Mesenchymal stem cell (in vitro differentiated cells and primary cell): ENCODE data around the gene ARFGAP1.

Experiments used
- DNase-seq: peaks from one replicate; pipeline ENCODE4 v3.0.0-alpha.2; 2013
- H2AFZ ChIP-seq: one replicate; pipeline ENCODE4 v1.6.1; 2013; ENCODE audit warnings: low read depth, mild to moderate bottlenecking, control low read depth, inconsistent platforms, low read length, moderate library complexity
- H2AK5ac ChIP-seq: 2 replicates; pipeline ENCODE4 v1.6.1; 2013; ENCODE audit warnings: low read length, moderate library complexity, mild to moderate bottlenecking, inconsistent platforms; ENCODE audit not compliant: severe bottlenecking
- H2BK120ac ChIP-seq: one replicate; pipeline ENCODE4 v1.6.1; 2013; ENCODE audit warnings: low read depth, mild to moderate bottlenecking, inconsistent platforms, low read length, moderate library complexity
- H2BK12ac ChIP-seq, 2 experiments: one replicate each; pipeline ENCODE4 v1.6.1; 2013; ENCODE audit warnings: inconsistent platforms in 2 of 2, low read length in 2 of 2, mild to moderate bottlenecking in 2 of 2, moderate library complexity in 2 of 2, control low read depth in 1 of 2
- H2BK15ac ChIP-seq: one replicate; pipeline ENCODE4 v1.6.1; 2013; ENCODE audit warnings: mild to moderate bottlenecking, low read depth, inconsistent platforms; ENCODE audit not compliant: poor library complexity, severe bottlenecking
- H2BK5ac ChIP-seq: 2 replicates; pipeline ENCODE4 v1.6.1; 2013; ENCODE audit warnings: low read depth, mild to moderate bottlenecking, low read length, control low read depth, inconsistent platforms; ENCODE audit not compliant: poor library complexity, severe bottlenecking
- H3K14ac ChIP-seq, 2 experiments: one replicate each; pipeline ENCODE4 v1.6.1; 2013; ENCODE audit warnings: inconsistent platforms in 2 of 2, low read length in 2 of 2, control low read depth in 1 of 2, mild to moderate bottlenecking in 1 of 2, moderate library complexity in 1 of 2
- H3K18ac ChIP-seq, 2 experiments: one replicate each; pipeline ENCODE4 v1.6.1; 2013; ENCODE audit warnings: inconsistent platforms in 2 of 2, low read length in 2 of 2, control low read depth in 1 of 2, low read depth in 1 of 2, mild to moderate bottlenecking in 1 of 2
- H3K23ac ChIP-seq, 2 experiments: one replicate each; pipeline ENCODE4 v1.6.1; 2013; ENCODE audit warnings: inconsistent platforms in 2 of 2, low read length in 2 of 2, mild to moderate bottlenecking in 2 of 2, moderate library complexity in 2 of 2, control low read depth in 1 of 2
- H3K27ac ChIP-seq: 2 replicates; pipeline ENCODE4 v1.5.1; 2013; ENCODE audit warnings: mild to moderate bottlenecking, moderate library complexity, low read length, control low read depth, inconsistent platforms; ENCODE audit not compliant: poor library complexity, severe bottlenecking
- H3K27me3 ChIP-seq, 2 experiments: 2 replicates each; pipeline versions ENCODE4 v1.6.1 to v1.7.0; 2013; ENCODE audit warnings: low read length in 2 of 2, mild to moderate bottlenecking in 2 of 2, moderate library complexity in 2 of 2, control low read depth in 1 of 2, inconsistent platforms in 1 of 2; ENCODE audit not compliant: control insufficient read depth in 1 of 2, insufficient read depth in 1 of 2
- H3K36me3 ChIP-seq, 2 experiments: 2 replicates each; pipeline versions ENCODE4 v1.6.1 to v1.7.0; 2013; ENCODE audit warnings: low read length in 2 of 2, control low read depth in 1 of 2, inconsistent platforms in 1 of 2, low read depth in 1 of 2, mild to moderate bottlenecking in 1 of 2; ENCODE audit not compliant: insufficient read depth in 2 of 2, control insufficient read depth in 1 of 2
- H3K4ac ChIP-seq, 2 experiments: one replicate each; pipeline ENCODE4 v1.6.1; 2013; ENCODE audit warnings: inconsistent platforms in 2 of 2, low read length in 2 of 2, mild to moderate bottlenecking in 2 of 2, moderate library complexity in 2 of 2, control low read depth in 1 of 2, low read depth in 1 of 2
- H3K4me1 ChIP-seq: 2 replicates; pipeline ENCODE4 v1.6.1; 2013; ENCODE audit warnings: low read depth, low read length, control low read depth; ENCODE audit not compliant: control insufficient read depth, insufficient read depth
- H3K4me2 ChIP-seq: 2 replicates; pipeline ENCODE4 v1.6.1; 2013; ENCODE audit warnings: low read length, mild to moderate bottlenecking, inconsistent platforms; ENCODE audit not compliant: poor library complexity, severe bottlenecking
- H3K4me3 ChIP-seq, 2 experiments: 2 replicates each; pipeline versions ENCODE4 v1.5.1 to v1.7.0; 2013; ENCODE audit warnings: low read length in 2 of 2, mild to moderate bottlenecking in 2 of 2, control low read depth in 1 of 2, low read depth in 1 of 2; ENCODE audit not compliant: insufficient read depth in 1 of 2
- H3K79me1 ChIP-seq: replicated peaks from 2 replicates; pipeline ENCODE4 v1.6.1; 2013; ENCODE audit warnings: mild to moderate bottlenecking, control low read depth, low read length, inconsistent platforms; ENCODE audit not compliant: poor library complexity, severe bottlenecking
- H3K9ac ChIP-seq: 2 replicates; pipeline ENCODE4 v1.7.0; 2013; ENCODE audit warnings: mild to moderate bottlenecking, low read length, moderate library complexity
- H3K9me3 ChIP-seq: 2 replicates; pipeline ENCODE4 v1.7.0; 2013; ENCODE audit warnings: mild to moderate bottlenecking, low read length; ENCODE audit not compliant: control insufficient read depth
- H4K8ac ChIP-seq: one replicate; pipeline ENCODE4 v1.6.1; 2013; ENCODE audit warnings: inconsistent platforms, mild to moderate bottlenecking, low read length, moderate library complexity
- H4K91ac ChIP-seq: one replicate; pipeline ENCODE4 v1.6.1; 2013; ENCODE audit warnings: mild to moderate bottlenecking, low read length, inconsistent platforms
- WGBS: methylation state at CpG from one replicate; pipeline ENCODE4 v1.1.7; 2013; ENCODE audit warnings: mixed read lengths; 5-methylcytosine and 5-hydroxymethylcytosine counted together

Gene ARFGAP1

DNA sequence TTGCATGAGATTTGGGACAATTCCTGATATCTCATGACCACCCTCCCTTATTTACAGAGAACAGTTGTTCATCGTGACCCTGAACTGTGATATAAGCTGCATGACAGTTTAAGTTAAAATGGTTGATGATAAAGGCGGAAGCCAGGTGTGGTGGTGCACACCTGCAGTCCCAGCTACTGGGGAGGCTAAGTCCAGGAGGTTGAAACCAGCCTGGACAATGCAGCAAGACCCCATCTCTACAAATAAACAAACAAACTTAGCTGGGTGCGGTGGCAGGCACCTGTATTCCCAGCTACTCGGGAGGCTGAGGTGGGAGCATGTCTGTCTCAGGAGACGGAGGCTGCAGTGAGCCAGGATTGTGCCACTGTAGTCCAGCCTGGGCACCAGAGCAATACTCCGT is 44.4 kb downstream of the ARFGAP1 start:
- Histone ChIP-seq H3K9me3 (no peaks in the 10 kb centered on the region), H3K4me1 (no peaks in the 10 kb centered on the region), H3K14ac (no peak overlapping the region), H2BK12ac (no peak overlapping the region), H2AK5ac (no peak overlapping the region), H3K27me3 (peaks cover 6 to 58% of the 10 kb centered on the region in 2 experiments), H3K18ac (no peak overlapping the region), H2BK120ac (no peak overlapping the region), H3K79me1 (no peaks in the 10 kb centered on the region), H2AFZ (no peak overlapping the region), H4K8ac (no peak overlapping the region), H2BK5ac (no peak overlapping the region), H4K91ac (no peak overlapping the region), H3K4ac (no peak overlapping the region), H3K27ac (no peak overlapping the region), H3K36me3 (no peaks in the 10 kb centered on the region), H3K4me3 (no peak overlapping the region), H2BK15ac (no peak overlapping the region), H3K9ac (no peak overlapping the region), H3K23ac (no peak overlapping the region), H3K4me2 (no peak overlapping the region)
- WGBS = 100% methylated on average over 2 of the region's 6 CpGs
- no peak for DNase-seq

- Histone ChIP-seq H3K9ac (no peak overlapping the region), H2AFZ (no peak overlapping the region), H3K4me2 (no peak overlapping the region), H3K79me1 (no peaks in the 10 kb centered on the region), H3K18ac (no peak overlapping the region), H3K14ac (no peak overlapping the region), H3K36me3 (no peaks in the 10 kb centered on the region), H2AK5ac (no peak overlapping the region), H3K9me3 (no peaks in the 10 kb centered on the region), H3K4me1 (no peaks in the 10 kb centered on the region), H2BK12ac (no peak overlapping the region), H2BK120ac (no peak overlapping the region), H3K27me3 (peaks cover 12 to 59% of the 10 kb centered on the region in 2 experiments), H3K27ac (no peak overlapping the region), H2BK15ac (no peak overlapping the region), H3K4me3 (no peak overlapping the region), H3K23ac (no peak overlapping the region), H2BK5ac (no peak overlapping the region), H4K91ac (no peak overlapping the region), H4K8ac (no peak overlapping the region), H3K4ac (no peak overlapping the region)
- no peak for DNase-seq
- WGBS = 82% methylated on average over 16 of the region's 18 CpGs
Measured at GRCh38 chr20:63317601-63318291, 45.1 kb downstream of the ARFGAP1 start.

- H2AFZ ChIP-seq = no peak overlapping the region
- H3K23ac ChIP-seq = no peak overlapping the region
- H3K27ac ChIP-seq = no peak overlapping the region
- no peak overlapping the region for H3K9ac ChIP-seq
- peaks cover 19 to 61% of the 10 kb centered on the region in 2 experiments for H3K27me3 ChIP-seq
- H3K9me3 ChIP-seq = no peaks in the 10 kb centered on the region
- H3K14ac ChIP-seq = no peak overlapping the region
- no peak overlapping the region for H3K4me3 ChIP-seq
- H3K4ac ChIP-seq = no peak overlapping the region
- H2BK15ac ChIP-seq = no peak overlapping the region
- no peaks in the 10 kb centered on the region for H3K36me3 ChIP-seq
- no peaks in the 10 kb centered on the region for H3K79me1 ChIP-seq
- H3K4me2 ChIP-seq = no peak overlapping the region
- no peak overlapping the region for H2BK5ac ChIP-seq
- no peak overlapping the region for H4K8ac ChIP-seq
- no peak overlapping the region for H4K91ac ChIP-seq
- H2BK12ac ChIP-seq = no peak overlapping the region
- H2BK120ac ChIP-seq = no peak overlapping the region
- H2AK5ac ChIP-seq = no peak overlapping the region
- no peak overlapping the region for H3K18ac ChIP-seq
- H3K4me1 ChIP-seq = no peaks in the 10 kb centered on the region
- no peak for DNase-seq
- 86% methylated on average over 24 of the region's 24 CpGs for WGBS
Measured at GRCh38 chr20:63318391-63319163, 46.0 kb downstream of the ARFGAP1 start.

- Histone ChIP-seq H2BK15ac (no peak overlapping the region), H3K4me3 (no peak overlapping the region), H3K27me3 (peaks cover 21 to 61% of the 10 kb centered on the region in 2 experiments), H4K91ac (no peak overlapping the region), H2BK12ac (no peak overlapping the region), H3K9ac (no peak overlapping the region), H3K4me1 (no peaks in the 10 kb centered on the region), H3K27ac (no peak overlapping the region), H3K4ac (no peak overlapping the region), H3K14ac (no peak overlapping the region), H2AK5ac (no peak overlapping the region), H4K8ac (no peak overlapping the region), H3K79me1 (no peaks in the 10 kb centered on the region), H3K36me3 (no peaks in the 10 kb centered on the region), H2AFZ (no peak overlapping the region), H2BK5ac (no peak overlapping the region), H3K9me3 (no peaks in the 10 kb centered on the region), H3K23ac (no peak overlapping the region), H3K18ac (no peak overlapping the region), H2BK120ac (no peak overlapping the region), H3K4me2 (no peak overlapping the region)
- DNase-seq = no peak
- 83% methylated on average over 25 of the region's 25 CpGs for WGBS
Measured at GRCh38 chr20:63319164-63320040, 46.8 kb downstream of the ARFGAP1 start.
